ENCODE data around the gene RHOA. TPM values are rescaled to one million over a fixed set of nuclear protein-coding genes. Genes with fewer than 3 reads are reported as not detected.
"Not testable (repeated sequence)": the region's sequence is repeated elsewhere in the genome, so short reads cannot be mapped to it uniquely, and the experiment has no call there.

The RHOA gene
- total RNA-seq, 2 donors from 2014 or later, result 412 to 421 TPM

- no peaks in the 10 kb centered on the region for H3K9me3 Mint-ChIP-seq
- DNase-seq (ENCODE audit: low spot score in 2 of 2), result no peak
- ATAC-seq, result no peak
- H3K27ac Mint-ChIP-seq, result peak overlapping the region in 1 of 2 donors; percentile 8
- peaks cover 13 to 15% of the 10 kb centered on the region in 2 donors for H3K36me3 Mint-ChIP-seq
Observed at GRCh38 chr3:49352890-49353421, 58.8 kb downstream of the RHOA start.

- peak in 1 of 2 donors; percentile 16 for ATAC-seq
- no peak for DNase-seq (ENCODE audit: low spot score in 2 of 2)
- H3K27ac Mint-ChIP-seq, result peak overlapping the region in 1 of 2 donors; percentile 8
- no peaks in the 10 kb centered on the region for H3K9me3 Mint-ChIP-seq
- H3K36me3 Mint-ChIP-seq, result peaks cover 8 to 10% of the 10 kb centered on the region in 2 donors
Observed at GRCh38 chr3:49352281-49352680, 59.5 kb downstream of the RHOA start.

- no peak overlapping the region for H3K27ac Mint-ChIP-seq
- no peak for ATAC-seq
- DNase-seq (ENCODE audit: low spot score in 2 of 2), result no peak
- peaks cover 4 to 6% of the 10 kb centered on the region in 2 donors for H3K36me3 Mint-ChIP-seq
- H3K9me3 Mint-ChIP-seq, result no peaks in the 10 kb centered on the region
Observed at GRCh38 chr3:49351521-49352011, 60.2 kb downstream of the RHOA start.

- no peak for ATAC-seq
- Mint-ChIP-seq H3K27ac (no peak overlapping the region), H3K9me3 (peaks cover 0 to 3% of the 10 kb centered on the region in 2 donors), H3K36me3 (peaks cover 0 to 7% of the 10 kb centered on the region in 2 donors)
- no peak for DNase-seq (ENCODE audit: low spot score in 2 of 2)
Observed at GRCh38 chr3:49349348-49350114, 62.2 kb downstream of the RHOA start.

GRCh38 chr3:49348361-49348760 lies 63.4 kb downstream of the RHOA start:
- peaks cover 0 to 11% of the 10 kb centered on the region in 2 donors for H3K36me3 Mint-ChIP-seq
- not testable (repeated sequence) for ATAC-seq; H3K9me3 Mint-ChIP-seq; H3K27ac Mint-ChIP-seq; DNase-seq (ENCODE audit: low spot score in 2 of 2)

- DNase-seq (ENCODE audit: low spot score in 2 of 2), result no peak
- Mint-ChIP-seq H3K36me3 (peaks cover 0 to 11% of the 10 kb centered on the region in 2 donors), H3K27ac (no peak overlapping the region), H3K9me3 (peaks cover 0 to 3% of the 10 kb centered on the region in 2 donors)
- ATAC-seq, result no peak
Observed at GRCh38 chr3:49346797-49347251, 65.0 kb downstream of the RHOA start.

GRCh38 chr3:49343163-49343562 lies 68.6 kb downstream of the RHOA start:
- Mint-ChIP-seq H3K27ac (peak overlapping the region in 1 of 2 donors; percentile 44), H3K36me3 (peaks cover 18 to 19% of the 10 kb centered on the region in 2 donors), H3K9me3 (peaks cover 0 to 3% of the 10 kb centered on the region in 2 donors)
- no peak for ATAC-seq
- DNase-seq (ENCODE audit: low spot score in 2 of 2), result no peak

- no peak for ATAC-seq
- DNase-seq (ENCODE audit: low spot score in 2 of 2), result no peak
- Mint-ChIP-seq H3K9me3 (peaks cover 0 to 3% of the 10 kb centered on the region in 2 donors), H3K27ac (peak overlapping the region; percentile 95), H3K36me3 (peaks cover 18 to 19% of the 10 kb centered on the region in 2 donors)
Observed at GRCh38 chr3:49341996-49342395, 69.8 kb downstream of the RHOA start.

GRCh38 chr3:49339941-49340800 lies 71.6 kb downstream of the RHOA start, which contains the start of gene USP4:
TSS of gene USP4 (minus strand) at chr3:49340053. CDS start at chr3:49340024, 29 bp downstream.
- H3K27ac Mint-ChIP-seq, result peak within 1 kb of the TSS; percentile 95 to 98
- DNase-seq (ENCODE audit: low spot score in 2 of 2), result peak; percentile 91 to 92
- ATAC-seq, result peak; percentile 91 to 92

GRCh38 chr3:49339581-49339940 lies 72.2 kb downstream of the RHOA start:
- Mint-ChIP-seq H3K36me3 (peaks cover 18 to 24% of the 10 kb centered on the region in 2 donors), H3K27ac (peak overlapping the region; percentile 95 to 98)
- ATAC-seq, result peak in 1 of 2 donors; percentile 0

More at GRCh38 chr3:49339941-49340800, 71.6 kb downstream of the RHOA start, which contains the start of gene USP4:
- peaks cover 0 to 1% of the 10 kb centered on the region in 2 donors for H3K9me3 Mint-ChIP-seq
- peaks cover 18 to 22% of the 10 kb centered on the region in 2 donors for H3K36me3 Mint-ChIP-seq

GRCh38 chr3:49333916-49334633 lies 77.7 kb downstream of the RHOA start:
- Mint-ChIP-seq H3K9me3 (no peaks in the 10 kb centered on the region), H3K27ac (peak overlapping the region in 1 of 2 donors; percentile 74), H3K36me3 (peaks cover 4 to 39% of the 10 kb centered on the region in 2 donors)
- DNase-seq (ENCODE audit: low spot score in 2 of 2) (no peak), ATAC-seq (no peak)

More at GRCh38 chr3:49339581-49339940, 72.2 kb downstream of the RHOA start:
- DNase-seq (ENCODE audit: low spot score in 2 of 2), result peak in 1 of 2 donors; percentile 35
- H3K9me3 Mint-ChIP-seq, result no peaks in the 10 kb centered on the region

- ATAC-seq, result peak in 1 of 2 donors; percentile 29
- peaks cover 4 to 40% of the 10 kb centered on the region in 2 donors for H3K36me3 Mint-ChIP-seq
- no peaks in the 10 kb centered on the region for H3K9me3 Mint-ChIP-seq
- DNase-seq (ENCODE audit: low spot score in 2 of 2), result no peak
- peak overlapping the region; percentile 15 to 74 for H3K27ac Mint-ChIP-seq
Observed at GRCh38 chr3:49333091-49333490, 78.7 kb downstream of the RHOA start.

- no peaks in the 10 kb centered on the region for H3K9me3 Mint-ChIP-seq
- H3K27ac Mint-ChIP-seq, result peak overlapping the region in 1 of 2 donors; percentile 66
- H3K36me3 Mint-ChIP-seq, result peaks cover 8 to 25% of the 10 kb centered on the region in 2 donors
- DNase-seq (ENCODE audit: low spot score in 2 of 2) (no peak), ATAC-seq (no peak)
Observed at GRCh38 chr3:49329186-49329585, 82.6 kb downstream of the RHOA start.

- not testable (repeated sequence) for ATAC-seq; DNase-seq (ENCODE audit: low spot score in 2 of 2); H3K9me3 Mint-ChIP-seq
- Mint-ChIP-seq H3K36me3 (peaks cover 12 to 16% of the 10 kb centered on the region in 2 donors), H3K27ac (peak overlapping the region in 1 of 2 donors; percentile 67)
Observed at GRCh38 chr3:49328350-49328749, 83.4 kb downstream of the RHOA start.

GRCh38 chr3:49327485-49327884 lies 84.3 kb downstream of the RHOA start:
- peaks cover 12 to 13% of the 10 kb centered on the region in 2 donors for H3K36me3 Mint-ChIP-seq
- no peaks in the 10 kb centered on the region for H3K9me3 Mint-ChIP-seq
- no peak overlapping the region for H3K27ac Mint-ChIP-seq
- ATAC-seq (no peak), DNase-seq (ENCODE audit: low spot score in 2 of 2) (no peak)

- H3K36me3 Mint-ChIP-seq, result peaks cover 19% of the 10 kb centered on the region in 2 donors
- H3K27ac Mint-ChIP-seq, result peak overlapping the region in 1 of 2 donors; percentile 11
- DNase-seq (ENCODE audit: low spot score in 2 of 2) (no peak), ATAC-seq (no peak)
- H3K9me3 Mint-ChIP-seq, result no peaks in the 10 kb centered on the region
Observed at GRCh38 chr3:49324768-49325167, 87.0 kb downstream of the RHOA start.
